ENCODE data around the gene KLHL29.

KLHL29 gene

DNA sequence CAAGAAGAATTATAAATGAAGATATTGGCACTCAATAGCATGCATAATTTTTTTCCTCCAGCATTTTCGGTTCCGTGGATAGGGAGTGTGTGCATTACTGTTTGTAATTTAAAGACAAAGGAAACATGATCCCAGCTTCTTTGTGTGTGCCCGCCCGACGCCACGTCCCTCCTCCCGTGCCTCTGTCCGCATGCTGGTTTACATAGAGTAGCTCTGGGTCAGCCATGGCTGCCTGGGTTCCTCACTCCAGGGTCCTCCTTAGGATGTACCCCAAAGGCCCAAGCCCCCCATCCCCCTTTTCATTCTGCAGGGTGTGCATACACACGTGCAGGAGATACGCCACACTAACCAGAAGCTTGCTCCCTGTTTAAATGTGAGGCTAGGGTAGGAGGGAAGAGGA is 214.7 kb downstream of the KLHL29 start:
- peak in 1 of 2 experiments; percentile 26 for DNase-seq

- no peak for DNase-seq
Observed at GRCh38 chr2:23600346-23600745, 215.4 kb downstream of the KLHL29 start.

- DNase-seq: no peak
Observed at GRCh38 chr2:23601301-23601965, 216.5 kb downstream of the KLHL29 start.

- no peak for DNase-seq
Observed at GRCh38 chr2:23602116-23602515, 217.1 kb downstream of the KLHL29 start.

DNA sequence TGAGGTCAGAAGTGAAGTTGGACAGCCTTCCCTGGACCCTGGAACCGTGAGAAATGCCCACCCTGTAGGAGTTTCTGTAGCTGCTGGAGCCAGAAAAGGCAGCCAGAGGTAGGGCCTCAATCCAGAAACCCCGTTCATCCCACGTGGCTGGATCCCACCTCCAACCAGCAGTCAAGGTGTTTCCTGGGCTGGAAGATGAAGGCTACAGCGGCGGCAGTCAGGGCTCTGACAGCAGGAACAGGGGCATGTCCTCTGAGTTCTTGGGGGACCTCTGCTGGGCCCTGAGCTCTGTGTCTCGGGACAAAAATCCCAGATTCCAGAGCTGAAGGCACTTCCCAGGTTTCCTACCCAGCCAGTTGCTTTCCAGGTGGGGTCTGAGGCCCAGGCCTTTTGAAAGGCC is 218.2 kb downstream of the KLHL29 start:
- no peak for DNase-seq

- no peak for DNase-seq
Observed at GRCh38 chr2:23603581-23603980, 218.6 kb downstream of the KLHL29 start.

GRCh38 chr2:23604731-23605130 is 219.8 kb downstream of the KLHL29 start:
- no peak for DNase-seq

DNA sequence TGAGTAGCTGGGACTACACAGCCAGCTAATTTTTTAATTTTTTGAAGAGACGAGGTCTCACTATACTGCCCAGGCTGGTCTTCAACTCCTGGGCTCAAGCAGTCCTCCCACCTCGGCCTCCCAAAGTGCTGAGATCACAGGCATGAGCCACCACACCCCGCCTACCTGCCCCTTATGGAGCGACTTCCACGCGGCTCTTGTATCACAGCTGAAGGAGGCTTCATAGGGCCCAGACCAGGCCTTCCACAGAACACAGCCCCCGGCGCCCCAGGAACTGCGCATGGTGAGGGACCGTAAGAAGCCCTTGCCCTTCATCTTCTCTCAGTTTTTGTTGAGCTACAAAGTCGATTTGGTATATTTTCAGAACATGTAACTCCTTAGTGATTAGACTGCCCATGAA is 220.3 kb downstream of the KLHL29 start:
- DNase-seq: no peak

DNA sequence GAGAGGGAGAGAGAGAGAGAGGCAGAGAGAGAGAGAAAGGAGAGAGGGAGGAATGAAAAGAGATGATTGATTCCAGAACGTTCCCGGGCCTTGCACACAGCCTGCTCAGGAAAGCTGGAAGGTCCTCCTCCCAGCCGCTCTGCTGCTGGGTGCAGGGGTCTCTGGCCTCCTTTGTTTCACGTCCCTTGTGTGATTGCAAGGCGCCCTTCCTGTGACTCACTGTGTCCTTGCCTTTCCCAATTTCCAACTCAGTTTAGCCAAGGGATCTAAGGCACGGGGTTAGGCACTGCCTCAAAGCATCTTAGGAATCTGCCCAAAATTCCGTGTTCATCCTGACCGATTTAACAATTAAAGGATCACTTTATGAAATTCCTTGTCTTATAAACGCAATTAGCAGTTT is 221.2 kb downstream of the KLHL29 start:
- no peak for DNase-seq

DNA sequence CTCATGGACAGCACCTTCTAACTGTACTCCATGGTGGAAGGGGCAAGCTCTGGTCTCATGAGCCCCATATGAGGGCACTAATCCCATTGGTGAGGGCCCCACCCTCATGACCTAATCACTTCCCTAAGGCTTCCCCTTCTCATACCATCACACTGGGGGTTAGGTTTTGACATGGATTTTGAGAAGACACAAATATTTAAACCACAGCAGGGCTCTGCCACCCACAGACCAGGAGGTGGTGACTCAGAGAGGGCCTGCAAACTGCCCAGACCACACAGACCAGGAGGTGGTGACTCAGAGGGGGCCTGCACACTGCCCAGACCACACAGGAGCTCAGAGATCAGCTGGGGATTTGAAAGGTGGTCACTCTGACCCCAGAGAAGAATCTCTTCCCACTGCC is 222.0 kb downstream of the KLHL29 start:
- DNase-seq: no peak

GRCh38 chr2:23607925-23608324 is 222.9 kb downstream of the KLHL29 start:
- DNase-seq: no peak

DNA sequence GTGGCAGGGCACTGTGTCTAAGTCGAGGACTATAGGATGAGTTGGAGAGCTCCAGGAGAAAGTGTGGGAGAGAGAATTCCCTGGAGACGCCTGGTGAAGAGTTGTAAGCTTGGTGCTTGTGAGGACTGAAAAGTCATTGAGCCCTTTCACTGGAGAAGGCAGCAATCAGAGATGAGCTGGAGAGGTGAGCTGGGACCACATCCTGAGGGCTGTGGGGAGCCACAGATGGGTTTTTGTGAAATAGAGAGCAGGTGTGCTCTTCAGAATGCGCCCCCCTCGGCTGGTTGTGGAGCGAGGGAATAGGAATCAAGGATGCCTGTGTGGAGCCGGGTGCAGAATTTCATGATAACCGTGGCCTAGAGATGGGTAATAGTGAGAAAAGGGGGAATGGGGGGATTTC is 224.3 kb downstream of the KLHL29 start:
- no peak for DNase-seq

- no peak for DNase-seq
Observed at GRCh38 chr2:23611839-23612238, 226.9 kb downstream of the KLHL29 start.

- DNase-seq: no peak
Observed at GRCh38 chr2:23614701-23615100, 229.7 kb downstream of the KLHL29 start.

DNA sequence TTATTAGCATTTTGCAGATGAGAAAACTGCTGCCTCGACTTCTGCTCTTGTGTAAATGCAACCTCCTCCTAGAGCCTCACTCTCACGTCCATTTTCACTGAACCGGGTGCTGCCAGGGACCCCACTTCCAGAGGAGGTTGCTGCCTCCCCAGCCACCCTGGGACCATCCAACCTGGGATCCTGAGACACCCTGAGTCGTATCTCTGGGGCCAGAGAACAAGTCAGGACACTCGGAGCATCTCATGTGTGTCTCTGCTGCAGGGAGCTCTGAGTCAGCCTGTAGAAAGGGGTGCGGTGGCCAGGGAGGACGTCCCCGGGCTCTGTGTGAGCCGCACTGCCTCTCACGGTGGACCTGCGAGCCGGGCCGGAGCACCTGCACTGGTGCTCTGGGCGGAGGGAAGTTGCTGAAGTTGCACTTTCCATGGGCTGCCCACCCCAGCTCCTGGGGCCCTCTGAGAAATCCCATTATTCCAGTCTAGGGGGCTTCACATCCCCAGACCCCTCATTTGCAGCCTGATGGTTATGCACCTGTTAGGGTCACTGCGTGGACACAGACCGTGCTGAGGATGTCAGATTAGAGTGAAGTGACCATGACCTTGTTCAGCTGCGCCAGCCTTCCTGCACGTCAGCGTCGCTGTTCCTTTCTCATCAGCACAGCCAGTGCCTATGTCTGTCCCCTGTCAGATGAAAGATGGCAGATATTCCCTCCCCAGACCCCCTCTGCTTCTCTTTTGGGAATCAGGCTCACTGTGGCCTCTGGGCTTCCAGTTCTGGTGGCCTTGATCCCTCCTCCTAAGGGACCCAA is 230.4 kb downstream of the KLHL29 start:
- DNase-seq: no peak

GRCh38 chr2:23616630-23617029 is 231.7 kb downstream of the KLHL29 start:
- no peak for DNase-seq

GRCh38 chr2:23617167-23617810 is 232.3 kb downstream of the KLHL29 start:
- no peak for DNase-seq

DNA sequence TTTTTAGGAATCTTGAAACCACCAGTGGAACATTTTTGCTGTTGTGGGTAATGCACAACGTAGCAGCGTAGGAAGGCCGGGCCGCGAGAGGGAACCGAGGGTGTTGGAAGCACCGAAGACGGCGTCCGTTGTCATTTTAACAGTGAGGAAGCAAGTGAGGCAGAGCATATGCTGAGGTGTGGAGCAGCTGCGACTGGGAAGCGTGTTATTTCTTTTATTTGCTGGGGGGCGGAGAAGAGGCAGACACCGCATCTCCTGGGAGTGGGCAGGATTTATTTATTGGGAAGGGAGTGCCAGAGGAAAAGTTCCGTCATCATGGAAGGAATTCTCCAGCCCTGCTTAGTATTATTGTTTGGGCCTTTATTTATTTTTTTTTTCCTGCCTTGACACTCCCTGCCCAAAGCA is 232.8 kb downstream of the KLHL29 start:
- DNase-seq: no peak

DNA sequence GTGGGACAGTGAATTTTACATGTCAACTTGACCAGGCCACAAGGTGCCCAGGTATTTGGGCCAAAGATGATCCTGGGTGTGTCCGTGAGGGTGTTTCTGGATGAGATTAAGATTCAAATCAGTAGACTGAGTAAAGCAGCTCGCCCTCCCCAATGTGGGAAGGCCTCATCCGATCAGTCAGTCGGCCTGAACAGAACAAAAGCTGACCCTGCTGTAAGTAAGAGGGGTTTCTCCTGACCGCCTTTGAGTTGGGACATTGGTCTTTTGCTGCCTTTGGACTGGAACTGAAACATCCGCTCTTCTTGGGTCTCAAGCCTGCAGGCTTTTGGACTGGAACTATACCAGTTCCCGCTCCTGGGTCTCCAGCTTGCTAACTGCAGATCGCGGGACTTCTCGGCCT is 233.3 kb downstream of the KLHL29 start:
- no peak for DNase-seq

DNA sequence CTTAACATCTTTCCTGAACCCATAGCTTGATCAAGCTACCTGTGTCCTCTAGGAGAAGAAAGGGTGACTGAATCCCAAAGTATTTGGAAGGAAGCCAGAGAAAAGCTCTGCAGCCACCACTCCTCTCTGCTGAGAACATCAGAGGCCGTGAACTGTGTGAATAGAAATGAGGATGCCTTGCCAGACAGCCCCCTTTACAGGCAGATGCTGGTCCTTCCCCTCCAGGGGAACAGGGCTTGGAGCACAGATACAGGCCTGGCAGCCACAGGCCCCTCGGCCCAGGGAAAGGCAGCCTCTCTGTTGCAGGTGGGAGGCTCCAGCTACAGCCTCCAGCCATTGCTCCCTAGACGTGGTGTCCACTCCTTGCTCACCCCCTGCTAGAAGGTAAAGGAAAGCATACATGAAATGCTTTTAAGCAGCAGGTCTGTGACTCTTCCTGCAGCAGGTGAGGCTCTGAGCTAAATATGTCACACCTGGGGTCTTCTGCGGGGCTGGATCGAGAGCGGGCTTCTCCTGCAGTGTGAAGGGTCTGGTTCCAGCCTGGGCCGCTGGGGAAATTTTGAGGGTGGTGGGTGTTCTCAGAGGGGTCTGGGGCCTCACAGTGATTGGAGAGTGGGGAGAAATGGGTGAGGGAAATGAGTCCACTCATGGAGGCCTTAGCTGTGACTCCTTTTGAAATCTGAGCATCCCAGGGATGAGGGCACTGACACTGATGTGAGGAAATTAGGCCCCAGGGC is 234.0 kb downstream of the KLHL29 start:
- DNase-seq: no peak

GRCh38 chr2:23619941-23620340 is 235.0 kb downstream of the KLHL29 start:
- DNase-seq: no peak

- no peak for DNase-seq
Observed at GRCh38 chr2:23620841-23621341, 235.9 kb downstream of the KLHL29 start.

DNA sequence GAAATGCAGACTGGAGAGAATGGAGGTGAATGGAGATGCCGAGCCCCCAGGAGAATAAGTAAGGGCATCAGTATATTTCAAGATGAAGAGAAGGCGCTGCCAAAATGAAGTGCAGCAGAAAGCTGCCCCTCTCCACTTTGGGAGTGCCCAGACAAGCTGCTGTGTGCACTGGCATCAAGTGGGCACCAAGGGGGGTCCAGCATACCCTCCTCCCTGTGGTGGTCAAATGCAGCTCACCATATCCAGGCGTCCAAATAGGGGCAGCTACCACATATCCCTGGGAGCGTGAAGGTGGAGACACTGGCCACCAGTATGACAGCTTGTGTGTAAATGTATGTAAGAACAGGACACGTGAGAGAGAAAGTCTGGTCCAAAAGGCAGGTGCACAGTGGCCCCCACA is 236.6 kb downstream of the KLHL29 start:
- DNase-seq: no peak

All from NCI-H1930 (cell line).